Measurements from ENCODE around the gene FOSL2.

FOSL2 gene

DNA sequence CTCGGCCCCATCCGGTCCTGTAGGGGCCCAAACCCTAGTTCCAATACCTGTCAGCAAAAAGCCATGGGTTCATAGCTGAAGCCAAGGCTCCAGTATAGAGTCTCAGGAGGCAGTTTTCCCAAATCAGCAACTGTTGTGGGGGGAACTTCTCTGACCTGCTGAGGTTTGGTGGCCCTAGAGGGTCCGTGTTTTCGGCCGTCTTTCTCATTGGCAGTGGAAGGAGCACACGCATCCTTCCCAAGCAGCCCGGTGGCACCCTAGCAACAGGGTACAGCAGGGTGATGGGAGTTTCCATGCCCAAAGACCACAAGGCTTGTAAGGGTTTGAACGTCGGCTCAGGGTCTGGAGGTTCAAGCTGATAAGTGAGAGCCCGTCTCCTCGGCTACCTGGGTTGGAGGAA, 6.6 kb downstream of the FOSL2 start:
- TF ChIP-seq, protein P1, sequence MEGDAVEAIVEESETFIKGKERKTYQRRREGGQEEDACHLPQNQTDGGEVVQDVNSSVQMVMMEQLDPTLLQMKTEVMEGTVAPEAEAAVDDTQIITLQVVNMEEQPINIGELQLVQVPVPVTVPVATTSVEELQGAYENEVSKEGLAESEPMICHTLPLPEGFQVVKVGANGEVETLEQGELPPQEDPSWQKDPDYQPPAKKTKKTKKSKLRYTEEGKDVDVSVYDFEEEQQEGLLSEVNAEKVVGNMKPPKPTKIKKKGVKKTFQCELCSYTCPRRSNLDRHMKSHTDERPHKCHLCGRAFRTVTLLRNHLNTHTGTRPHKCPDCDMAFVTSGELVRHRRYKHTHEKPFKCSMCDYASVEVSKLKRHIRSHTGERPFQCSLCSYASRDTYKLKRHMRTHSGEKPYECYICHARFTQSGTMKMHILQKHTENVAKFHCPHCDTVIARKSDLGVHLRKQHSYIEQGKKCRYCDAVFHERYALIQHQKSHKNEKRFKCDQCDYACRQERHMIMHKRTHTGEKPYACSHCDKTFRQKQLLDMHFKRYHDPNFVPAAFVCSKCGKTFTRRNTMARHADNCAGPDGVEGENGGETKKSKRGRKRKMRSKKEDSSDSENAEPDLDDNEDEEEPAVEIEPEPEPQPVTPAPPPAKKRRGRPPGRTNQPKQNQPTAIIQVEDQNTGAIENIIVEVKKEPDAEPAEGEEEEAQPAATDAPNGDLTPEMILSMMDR (IDR thresholded peaks at IDR 0.05; ENCODE audit: extremely low read depth, insufficient read depth, missing control alignments): no peak
- in situ Hi-C loops (cut with MboI; ENCODE audit: low pct_unique_long_range_greater_than_20kb, low sequenced_read_pairs, unreplicated experiment): no loop called here
- DNase-seq (ENCODE audit: low spot score): no peak

DNA sequence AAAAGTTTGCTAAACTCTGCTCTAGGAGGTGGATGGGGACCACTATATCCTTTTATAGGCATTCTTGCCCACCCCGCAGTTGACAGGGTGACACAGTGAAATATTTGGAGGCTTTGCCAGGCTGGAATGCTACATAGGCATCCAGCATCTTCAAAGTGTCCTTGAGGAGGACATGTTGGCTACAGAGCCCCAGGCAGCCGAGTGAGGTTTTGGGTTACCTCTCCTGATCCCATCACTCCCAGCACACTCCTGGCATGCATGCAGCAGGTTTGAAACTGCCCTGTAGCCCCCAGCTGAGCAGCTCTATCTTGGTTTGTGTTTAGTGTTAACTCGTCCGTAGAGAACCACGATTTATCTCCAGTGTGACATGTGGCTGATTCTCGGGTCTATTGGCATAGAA, 7.3 kb downstream of the FOSL2 start:
- in situ Hi-C loops (cut with MboI; ENCODE audit: low pct_unique_long_range_greater_than_20kb, low sequenced_read_pairs, unreplicated experiment): loop anchor here (25.0 kb wide), 1 partner anchor 638 kb away; the partner anchor contains the start of gene MRPL33
- no peak for DNase-seq (ENCODE audit: low spot score)
- TF ChIP-seq, protein P1 (IDR thresholded peaks at IDR 0.05; ENCODE audit: extremely low read depth, insufficient read depth, missing control alignments): no peak

DNA sequence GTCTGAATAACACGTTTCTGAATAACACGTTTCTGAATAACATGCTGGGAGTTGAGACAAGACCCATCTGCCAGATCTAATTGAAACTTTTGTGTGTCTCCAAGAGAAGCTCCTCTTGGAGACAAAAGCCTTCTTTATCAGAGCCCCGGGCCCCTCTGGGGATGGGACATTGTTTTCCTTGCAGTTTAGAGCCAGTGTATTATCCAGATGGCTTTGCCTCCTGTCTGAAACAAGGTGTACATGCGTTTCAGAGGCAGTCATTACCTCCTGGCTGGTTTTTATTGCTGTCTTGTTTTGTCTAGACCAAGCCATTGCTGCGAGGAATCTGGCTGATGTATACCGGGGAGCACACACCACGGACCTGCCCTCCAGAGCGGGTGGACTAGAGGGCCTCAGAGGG, 7.8 kb downstream of the FOSL2 start:
- TF ChIP-seq, protein P1 (IDR thresholded peaks at IDR 0.05; ENCODE audit: extremely low read depth, insufficient read depth, missing control alignments): no peak
- in situ Hi-C loops (cut with MboI; ENCODE audit: low pct_unique_long_range_greater_than_20kb, low sequenced_read_pairs, unreplicated experiment): loop anchor here (25.0 kb wide), 1 partner anchor 638 kb away; the partner anchor contains the start of gene MRPL33
- no peak for DNase-seq (ENCODE audit: low spot score)

DNA sequence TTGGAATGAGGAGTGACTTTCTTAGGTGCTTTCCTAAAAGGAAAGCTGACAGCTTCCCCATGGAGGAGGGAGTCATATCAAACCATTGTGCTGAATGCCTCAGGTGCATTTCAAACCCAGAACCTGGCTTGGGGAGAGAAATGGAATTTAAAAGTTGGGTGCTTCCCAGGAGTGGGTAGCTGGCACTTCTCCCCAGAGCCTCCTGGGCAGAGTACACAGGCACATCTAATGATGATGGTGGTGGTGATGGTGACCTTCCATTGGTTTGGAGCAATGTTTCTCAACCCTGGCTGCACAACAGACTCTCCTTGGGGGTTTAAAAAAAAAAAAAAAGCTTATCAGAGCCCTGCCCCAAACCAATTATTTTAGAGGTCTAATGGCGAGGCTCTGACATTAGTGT, 8.3 kb downstream of the FOSL2 start:
- TF ChIP-seq, protein P1 (IDR thresholded peaks at IDR 0.05; ENCODE audit: extremely low read depth, insufficient read depth, missing control alignments): no peak
- no peak for DNase-seq (ENCODE audit: low spot score)
- in situ Hi-C loops (cut with MboI; ENCODE audit: low pct_unique_long_range_greater_than_20kb, low sequenced_read_pairs, unreplicated experiment): loop anchor here (25.0 kb wide), 1 partner anchor 639 kb away; the partner anchor contains the start of gene MRPL33

DNA sequence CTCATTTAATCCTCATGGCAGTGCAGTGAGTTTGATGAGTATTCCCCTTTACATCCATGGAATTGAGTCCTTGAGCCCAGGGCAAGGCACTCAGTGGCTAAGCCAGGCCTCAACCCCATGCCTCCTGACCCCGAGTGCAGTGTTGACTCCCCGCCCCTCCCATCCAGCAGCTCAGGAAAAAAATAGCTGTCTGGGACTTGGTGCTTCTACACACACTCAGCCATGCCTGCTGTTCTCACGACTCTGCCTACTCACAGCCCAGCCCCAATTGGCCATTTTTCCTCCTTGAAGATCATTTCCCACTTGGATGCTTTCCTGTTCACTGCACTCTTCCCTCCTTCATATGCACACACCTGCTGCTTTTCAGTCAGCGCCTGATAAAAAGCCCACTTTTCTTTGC, 8.8 kb downstream of the FOSL2 start:
- in situ Hi-C loops (cut with MboI; ENCODE audit: low pct_unique_long_range_greater_than_20kb, low sequenced_read_pairs, unreplicated experiment): loop anchor here (25.0 kb wide), 1 partner anchor 639 kb away; the partner anchor contains the start of gene MRPL33

DNA sequence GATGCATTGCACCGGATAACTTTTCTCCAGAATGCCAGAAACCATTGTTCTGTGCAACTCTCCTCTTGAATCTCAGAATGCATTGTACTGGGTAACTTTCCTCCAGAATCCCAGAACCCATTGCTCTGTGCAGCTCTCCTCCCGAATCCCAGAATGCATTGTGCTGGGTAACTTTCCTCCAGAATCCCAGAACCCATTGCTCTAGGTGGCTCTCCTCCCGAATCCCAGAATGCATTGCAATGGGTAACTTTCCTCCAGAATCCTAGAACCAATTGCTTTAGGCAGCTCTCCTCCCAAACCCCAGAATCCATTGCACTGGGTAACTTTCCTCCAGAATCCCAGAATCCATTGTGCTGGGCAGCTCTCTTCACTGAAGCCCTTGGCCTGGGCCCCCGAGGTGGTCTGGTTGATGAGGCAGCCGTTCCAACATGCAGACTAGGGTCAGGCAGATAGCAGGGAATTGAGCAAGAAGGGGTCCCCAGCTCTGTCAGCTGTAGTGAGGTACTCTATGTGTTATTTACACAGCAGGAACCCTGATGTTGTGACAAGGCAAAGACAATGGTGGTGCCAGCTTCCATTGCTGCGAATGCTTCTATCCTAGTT, 9.4 kb downstream of the FOSL2 start:
- in situ Hi-C loops (cut with MboI; ENCODE audit: low pct_unique_long_range_greater_than_20kb, low sequenced_read_pairs, unreplicated experiment): loop anchor here (25.0 kb wide), 1 partner anchor 640 kb away; the partner anchor contains the start of gene MRPL33

More for the DNA sequence above, 8.8 kb downstream of the FOSL2 start:
- TF ChIP-seq, protein P1 (IDR thresholded peaks at IDR 0.05; ENCODE audit: extremely low read depth, insufficient read depth, missing control alignments): no peak
- DNase-seq (ENCODE audit: low spot score): no peak

More for the DNA sequence above, 9.4 kb downstream of the FOSL2 start:
- TF ChIP-seq, protein P1 (IDR thresholded peaks at IDR 0.05; ENCODE audit: extremely low read depth, insufficient read depth, missing control alignments): no peak
- DNase-seq (ENCODE audit: low spot score): no peak

Data from GM13977 (cell line).